Neural crest cell (in vitro differentiated cells): ENCODE data around the gene IGF1R. TPM values are rescaled to one million over a fixed set of nuclear protein-coding genes. Genes with fewer than 3 reads are reported as not detected.

Source experiments
- DNase-seq: peaks from one replicate; pipeline ENCODE4 v3.0.0; 2021; ENCODE audit warnings: low read depth, mixed read lengths, low spot score
- H3K27ac Mint-ChIP-seq: one replicate; pipeline ENCODE4 v1.8.0; 2021; ENCODE audit warnings: mild to moderate bottlenecking, mixed read lengths; ENCODE audit not compliant: unreplicated experiment
- H3K27me3 Mint-ChIP-seq: 2 replicates; pipeline ENCODE4 v1.8.0; 2021; ENCODE audit warnings: low read depth, mild to moderate bottlenecking, mixed read lengths
- H3K36me3 Mint-ChIP-seq: 2 replicates; pipeline ENCODE4 v1.8.0; 2021; ENCODE audit warnings: low read depth, mild to moderate bottlenecking, mixed read lengths
- H3K4me1 Mint-ChIP-seq: 2 replicates; pipeline ENCODE4 v1.8.0; 2021; ENCODE audit warnings: mixed read lengths
- H3K4me3 Mint-ChIP-seq: one replicate; pipeline ENCODE4 v1.8.0; 2021; ENCODE audit warnings: mild to moderate bottlenecking, mixed read lengths
- H3K9me3 Mint-ChIP-seq: 2 replicates; pipeline ENCODE4 v1.8.0; 2021; ENCODE audit warnings: mixed read lengths
- CTCF ChIP-seq: fragments of 200-600 bp; sonication (generic); conservative IDR thresholded peaks from 2 replicates; pipeline ENCODE4 v1.5.0; 2021; ENCODE audit warnings: antibody characterized with exemption, mild to moderate bottlenecking
- total RNA-seq: library from RNA; stranded (reverse); gene quantifications from 2 replicates; pipeline ENCODE4 v1.2.1, GENCODE V29; 2021

IGF1R gene
- total RNA-seq, 1 donor from 2014 or later, result 67.6 TPM

GRCh38 chr15:98996169-98996568 is 347.8 kb downstream of the IGF1R start:
- DNase-seq, result no peak
- Mint-ChIP-seq H3K9me3 (peaks cover 4% of the 10 kb centered on the region), H3K27ac (no peak overlapping the region), H3K36me3 (peaks cover 3% of the 10 kb centered on the region), H3K27me3 (peaks cover 7% of the 10 kb centered on the region), H3K4me1 (no peaks in the 10 kb centered on the region), H3K4me3 (no peak overlapping the region)
- TF ChIP-seq CTCF, result no peak

- Mint-ChIP-seq H3K27me3 (peaks cover 7% of the 10 kb centered on the region), H3K27ac (no peak overlapping the region), H3K4me1 (no peaks in the 10 kb centered on the region), H3K36me3 (peaks cover 3% of the 10 kb centered on the region), H3K4me3 (no peak overlapping the region), H3K9me3 (peaks cover 4% of the 10 kb centered on the region)
- DNase-seq, result no peak
- no peak for TF ChIP-seq CTCF
Observed at GRCh38 chr15:98996624-98997023, 348.3 kb downstream of the IGF1R start.

- Mint-ChIP-seq H3K27ac (no peak overlapping the region), H3K9me3 (peaks cover 4% of the 10 kb centered on the region), H3K27me3 (peaks cover 2% of the 10 kb centered on the region), H3K4me1 (no peaks in the 10 kb centered on the region), H3K4me3 (no peak overlapping the region), H3K36me3 (peaks cover 3% of the 10 kb centered on the region)
- no peak for DNase-seq
- no peak for TF ChIP-seq CTCF
Observed at GRCh38 chr15:98997312-98997711, 349.0 kb downstream of the IGF1R start.

GRCh38 chr15:98997755-98998154 is 349.4 kb downstream of the IGF1R start:
- no peaks in the 10 kb centered on the region for H3K27me3 Mint-ChIP-seq
- TF ChIP-seq CTCF, result no peak
- H3K4me3 Mint-ChIP-seq, result no peak overlapping the region
- H3K36me3 Mint-ChIP-seq, result peaks cover 3% of the 10 kb centered on the region
- H3K4me1 Mint-ChIP-seq, result no peaks in the 10 kb centered on the region
- H3K27ac Mint-ChIP-seq, result no peak overlapping the region
- no peak for DNase-seq
- H3K9me3 Mint-ChIP-seq, result peaks cover 4% of the 10 kb centered on the region

GRCh38 chr15:98998279-98998678 is 349.9 kb downstream of the IGF1R start:
- Mint-ChIP-seq H3K27me3 (no peaks in the 10 kb centered on the region), H3K4me1 (no peaks in the 10 kb centered on the region), H3K36me3 (peaks cover 3% of the 10 kb centered on the region), H3K27ac (no peak overlapping the region), H3K4me3 (no peak overlapping the region), H3K9me3 (peaks cover 4% of the 10 kb centered on the region)
- no peak for DNase-seq
- TF ChIP-seq CTCF, result no peak

GRCh38 chr15:98999233-98999632 is 350.9 kb downstream of the IGF1R start:
- H3K4me1 Mint-ChIP-seq, result no peaks in the 10 kb centered on the region
- H3K27ac Mint-ChIP-seq, result no peak overlapping the region
- H3K4me3 Mint-ChIP-seq, result no peak overlapping the region
- H3K9me3 Mint-ChIP-seq, result peaks cover 4% of the 10 kb centered on the region
- peaks cover 3% of the 10 kb centered on the region for H3K36me3 Mint-ChIP-seq
- no peak for DNase-seq
- H3K27me3 Mint-ChIP-seq, result no peaks in the 10 kb centered on the region
- no peak for TF ChIP-seq CTCF
